ENCODE measurements around the gene COLEC12. TPM values are rescaled to one million over a fixed set of nuclear protein-coding genes. Genes with fewer than 3 reads are reported as not detected.

Gene COLEC12
- total RNA-seq, 1 donor from 2014 or later = 157 TPM

GRCh38 chr18:419541-420175, 80.8 kb downstream of the COLEC12 start:
- no peak for DNase-seq (ENCODE audit: low spot score)
- Mint-ChIP-seq H3K4me3 (ENCODE audit: unreplicated experiment) (no peak overlapping the region), H3K9me3 (ENCODE audit: unreplicated experiment) (no peaks in the 10 kb centered on the region), H3K4me1 (ENCODE audit: unreplicated experiment) (peaks cover 27% of the 10 kb centered on the region), H3K27ac (ENCODE audit: unreplicated experiment) (no peak overlapping the region), H3K36me3 (ENCODE audit: low read depth, unreplicated experiment) (peaks cover 6% of the 10 kb centered on the region), H3K27me3 (ENCODE audit: unreplicated experiment) (no peaks in the 10 kb centered on the region)
- TF ChIP-seq, protein P1, sequence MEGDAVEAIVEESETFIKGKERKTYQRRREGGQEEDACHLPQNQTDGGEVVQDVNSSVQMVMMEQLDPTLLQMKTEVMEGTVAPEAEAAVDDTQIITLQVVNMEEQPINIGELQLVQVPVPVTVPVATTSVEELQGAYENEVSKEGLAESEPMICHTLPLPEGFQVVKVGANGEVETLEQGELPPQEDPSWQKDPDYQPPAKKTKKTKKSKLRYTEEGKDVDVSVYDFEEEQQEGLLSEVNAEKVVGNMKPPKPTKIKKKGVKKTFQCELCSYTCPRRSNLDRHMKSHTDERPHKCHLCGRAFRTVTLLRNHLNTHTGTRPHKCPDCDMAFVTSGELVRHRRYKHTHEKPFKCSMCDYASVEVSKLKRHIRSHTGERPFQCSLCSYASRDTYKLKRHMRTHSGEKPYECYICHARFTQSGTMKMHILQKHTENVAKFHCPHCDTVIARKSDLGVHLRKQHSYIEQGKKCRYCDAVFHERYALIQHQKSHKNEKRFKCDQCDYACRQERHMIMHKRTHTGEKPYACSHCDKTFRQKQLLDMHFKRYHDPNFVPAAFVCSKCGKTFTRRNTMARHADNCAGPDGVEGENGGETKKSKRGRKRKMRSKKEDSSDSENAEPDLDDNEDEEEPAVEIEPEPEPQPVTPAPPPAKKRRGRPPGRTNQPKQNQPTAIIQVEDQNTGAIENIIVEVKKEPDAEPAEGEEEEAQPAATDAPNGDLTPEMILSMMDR (IDR thresholded peaks at IDR 0.05; ENCODE audit: unreplicated experiment) = no peak

DNA sequence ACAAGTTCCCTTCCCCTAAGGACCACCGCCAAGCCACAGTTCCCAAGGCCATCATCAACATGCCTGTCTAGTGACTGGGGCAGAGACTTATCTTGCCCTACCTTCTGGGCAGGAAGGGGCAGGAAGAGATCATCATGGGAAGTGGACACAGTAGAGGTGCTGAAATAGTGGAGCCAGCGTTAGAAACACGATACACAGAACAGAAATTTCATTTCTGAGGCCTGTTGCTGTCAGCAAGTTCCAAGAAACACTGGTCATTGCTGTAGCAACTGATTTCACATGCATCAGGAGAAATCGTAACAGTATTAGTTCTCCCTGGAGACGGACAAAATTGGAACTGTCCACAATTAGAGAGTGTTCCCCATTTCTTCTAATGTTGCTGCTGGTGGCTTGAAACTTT, 83.0 kb downstream of the COLEC12 start:
- Mint-ChIP-seq H3K9me3 (ENCODE audit: unreplicated experiment) (no peaks in the 10 kb centered on the region), H3K27ac (ENCODE audit: unreplicated experiment) (no peak overlapping the region), H3K4me1 (ENCODE audit: unreplicated experiment) (peaks cover 14% of the 10 kb centered on the region), H3K36me3 (ENCODE audit: low read depth, unreplicated experiment) (peaks cover 12% of the 10 kb centered on the region), H3K27me3 (ENCODE audit: unreplicated experiment) (no peaks in the 10 kb centered on the region), H3K4me3 (ENCODE audit: unreplicated experiment) (no peak overlapping the region)
- TF ChIP-seq, protein P1 (IDR thresholded peaks at IDR 0.05; ENCODE audit: unreplicated experiment) = no peak
- DNase-seq (ENCODE audit: low spot score) = no peak

GRCh38 chr18:416930-417329, 83.6 kb downstream of the COLEC12 start:
- Mint-ChIP-seq H3K4me3 (ENCODE audit: unreplicated experiment) (no peak overlapping the region), H3K9me3 (ENCODE audit: unreplicated experiment) (no peaks in the 10 kb centered on the region), H3K36me3 (ENCODE audit: low read depth, unreplicated experiment) (peaks cover 9% of the 10 kb centered on the region), H3K4me1 (ENCODE audit: unreplicated experiment) (peaks cover 18% of the 10 kb centered on the region), H3K27ac (ENCODE audit: unreplicated experiment) (no peak overlapping the region), H3K27me3 (ENCODE audit: unreplicated experiment) (no peaks in the 10 kb centered on the region)
- TF ChIP-seq, protein P1 (IDR thresholded peaks at IDR 0.05; ENCODE audit: unreplicated experiment) = no peak
- DNase-seq (ENCODE audit: low spot score) = no peak

DNA sequence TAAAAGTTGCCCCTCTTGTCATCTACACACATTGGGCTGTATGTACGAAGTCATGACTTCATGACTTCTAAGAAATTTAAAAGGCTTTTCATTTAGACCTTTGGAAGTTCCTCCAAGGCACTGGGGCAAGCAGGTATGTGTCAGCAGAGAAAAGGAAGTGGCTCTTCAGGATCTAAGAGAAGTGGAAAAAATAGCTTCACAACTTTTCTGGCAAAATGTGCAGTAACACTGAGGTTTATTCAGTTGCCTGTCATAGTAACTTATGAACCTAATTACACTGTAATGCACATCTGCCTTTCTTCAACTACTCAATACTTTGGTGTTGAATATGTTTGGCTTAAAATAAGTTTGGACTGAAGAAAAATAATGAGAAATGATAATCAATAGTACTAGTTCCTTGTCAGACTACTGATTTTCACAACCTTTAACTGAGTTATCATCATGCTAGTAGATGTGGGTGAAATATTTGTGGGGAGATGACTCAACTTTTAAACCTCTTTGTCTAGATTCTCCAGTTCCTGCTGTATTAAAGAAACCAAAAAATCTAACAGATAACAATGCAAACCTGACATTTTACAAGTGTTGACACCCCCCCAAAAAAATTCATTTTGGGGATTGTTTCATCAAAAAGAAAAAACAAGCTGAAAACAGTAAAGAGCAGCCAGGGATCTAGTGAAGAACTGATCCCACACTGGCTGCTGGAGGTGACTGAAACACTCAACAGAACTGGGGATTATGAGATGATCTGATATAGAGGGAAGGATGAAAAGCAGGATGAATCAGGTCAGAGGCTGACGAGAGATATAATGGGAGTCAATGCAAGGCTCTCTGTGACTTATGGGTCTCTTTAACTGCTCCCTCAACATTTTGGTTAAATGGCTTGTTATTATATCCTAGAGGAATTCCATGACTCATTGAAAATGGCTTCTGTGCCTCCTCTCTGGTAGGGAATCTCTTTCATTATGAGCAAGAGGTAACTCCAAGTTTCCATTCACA, 84.6 kb downstream of the COLEC12 start:
- no peaks in the 10 kb centered on the region for H3K27me3 Mint-ChIP-seq (ENCODE audit: unreplicated experiment)
- peaks cover 22% of the 10 kb centered on the region for H3K4me1 Mint-ChIP-seq (ENCODE audit: unreplicated experiment)
- peaks cover 9% of the 10 kb centered on the region for H3K36me3 Mint-ChIP-seq (ENCODE audit: low read depth, unreplicated experiment)
- H3K4me3 Mint-ChIP-seq (ENCODE audit: unreplicated experiment) = no peak overlapping the region
- TF ChIP-seq, protein P1 (IDR thresholded peaks at IDR 0.05; ENCODE audit: unreplicated experiment) = no peak
- DNase-seq (ENCODE audit: low spot score) = no peak
- no peaks in the 10 kb centered on the region for H3K9me3 Mint-ChIP-seq (ENCODE audit: unreplicated experiment)
- no peak overlapping the region for H3K27ac Mint-ChIP-seq (ENCODE audit: unreplicated experiment)

- TF ChIP-seq, protein P1 (IDR thresholded peaks at IDR 0.05; ENCODE audit: unreplicated experiment) = no peak
- Mint-ChIP-seq H3K9me3 (ENCODE audit: unreplicated experiment) (no peaks in the 10 kb centered on the region), H3K27ac (ENCODE audit: unreplicated experiment) (no peak overlapping the region), H3K36me3 (ENCODE audit: low read depth, unreplicated experiment) (peaks cover 9% of the 10 kb centered on the region), H3K4me3 (ENCODE audit: unreplicated experiment) (no peak overlapping the region), H3K27me3 (ENCODE audit: unreplicated experiment) (no peaks in the 10 kb centered on the region), H3K4me1 (ENCODE audit: unreplicated experiment) (peaks cover 22% of the 10 kb centered on the region)
- no peak for DNase-seq (ENCODE audit: low spot score)
Observed at GRCh38 chr18:415047-415446, 85.5 kb downstream of the COLEC12 start.

Measured in endothelial cell (in vitro differentiated cells).